GM12892 (cell line): ENCODE measurements around the gene DHX15.

Experiments used
- POLR2A ChIP-seq: IDR thresholded peaks from 2 replicates; pipeline ENCODE4 v1.6.1; 2011; ENCODE audit warnings: low read depth, low read length, control low read depth
- POLR2AphosphoS5 ChIP-seq: IDR thresholded peaks from 2 replicates; pipeline ENCODE4 v1.6.1; 2011; ENCODE audit warnings: low read depth, low read length, control low read depth
- TAF1 ChIP-seq: IDR thresholded peaks from 2 replicates; pipeline ENCODE4 v1.6.1; 2011; ENCODE audit warnings: low read depth, mild to moderate bottlenecking, control low read depth, low read length, borderline replicate concordance

DNA sequence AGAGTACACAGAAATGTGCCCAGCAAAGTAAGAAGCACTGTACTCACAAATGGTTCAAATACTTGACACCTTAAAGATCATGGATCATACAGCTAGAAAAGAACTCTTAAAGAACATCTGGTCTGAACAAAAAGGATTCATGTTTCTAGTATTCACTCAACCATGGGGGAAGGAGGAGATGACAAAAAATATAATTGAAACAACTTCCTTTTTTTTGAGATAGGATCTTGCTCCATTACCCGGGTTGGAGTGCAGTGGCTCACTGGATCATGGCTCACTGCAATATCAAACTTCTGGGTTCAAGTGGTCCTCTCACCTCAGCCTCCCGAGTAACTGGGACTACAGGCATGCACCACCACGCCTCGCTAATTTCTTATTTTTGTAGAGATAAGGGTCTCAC lies 6.0 kb downstream of the DHX15 start:
- TF ChIP-seq TAF1 (no peak), POLR2AphosphoS5 (0 out of 2 replicates have a peak, but pooled peaks have one; percentile 42), POLR2A (no peak)
